ENCODE data around the gene OR4N5. TPM values are rescaled to one million over a fixed set of nuclear protein-coding genes. Genes with fewer than 3 reads are reported as not detected.

OR4N5 gene
- total RNA-seq (2022; extraction: Qiagen RNA extraction), result not detected in 5 replicates

DNA sequence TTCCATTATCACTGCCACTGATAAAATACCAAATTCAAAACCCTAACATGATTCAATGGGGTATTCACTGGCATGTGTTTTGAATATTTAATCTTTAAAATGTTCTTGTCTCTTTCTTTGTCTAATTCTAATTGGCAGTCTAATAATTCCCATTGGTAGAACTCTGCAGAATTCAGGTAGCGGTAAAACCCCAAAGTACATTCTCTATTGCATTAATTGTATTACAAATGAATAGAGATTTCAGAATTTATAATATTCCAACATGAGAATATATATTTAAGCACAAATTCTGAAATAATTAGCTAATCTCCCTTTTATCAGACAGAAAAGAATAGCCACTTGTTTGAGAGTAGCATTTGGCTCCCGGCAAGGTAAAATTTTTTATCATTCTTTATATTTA is at the start of gene OR4N5:
Gene OR4N5 (plus strand): TSS at position 301 of the 400 bp plus-strand sequence. CDS start 4,916 bp downstream, outside the sequence.

DNA sequence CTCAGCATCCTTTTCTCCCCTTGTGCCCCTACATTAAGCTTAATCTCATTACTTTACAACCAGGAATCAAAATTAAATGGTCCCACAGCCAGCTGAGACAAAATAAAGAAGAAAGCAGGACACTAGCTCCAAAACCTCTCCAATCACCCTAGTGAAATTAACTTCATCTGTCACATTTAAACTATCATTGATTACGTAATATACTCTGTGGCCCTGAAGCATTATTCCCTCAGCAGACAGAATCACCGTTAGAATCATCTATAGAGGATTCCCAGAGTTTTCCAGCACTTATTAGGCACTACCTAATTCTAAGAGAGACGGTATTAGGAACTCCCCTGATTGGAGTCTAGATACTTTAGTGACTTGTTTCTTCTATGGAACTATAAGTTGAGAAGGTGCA is 28.2 kb upstream of the OR4N5 start, which contains the start of gene OR4K17:
Gene OR4K17 (plus strand): TSS at position 302 of the 400 bp plus-strand sequence. CDS start 6,761 bp downstream, outside the sequence.

DNA sequence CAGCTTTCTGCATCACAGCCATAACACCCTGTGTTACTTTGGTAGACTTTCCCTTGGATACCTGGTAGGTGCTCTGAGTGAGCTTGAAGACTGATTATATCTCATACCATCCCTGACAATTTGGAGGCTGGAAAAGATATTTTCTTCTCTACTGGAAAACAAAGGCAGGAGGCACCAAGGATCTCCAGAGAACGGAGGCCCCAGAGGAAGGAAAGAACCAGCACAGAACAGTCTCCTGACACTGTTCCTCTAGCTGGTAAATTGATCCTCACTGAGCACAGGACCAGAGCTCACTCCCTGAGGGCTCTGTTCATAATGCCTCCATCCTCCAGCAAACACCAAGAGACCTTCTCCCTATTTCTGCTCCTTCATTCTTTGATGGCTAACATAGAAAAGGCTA is 52.0 kb downstream of the OR4N5 start, which contains the start of gene OR11G2:
Gene OR11G2 (plus strand): TSS at position 301 of the 400 bp plus-strand sequence. CDS start 6,542 bp downstream, outside the sequence.

Other genes starting within 250 kb of the OR4N5 start
- not detected in 5 replicates for gene OR4K5, start 218.2 kb upstream of the OR4N5 start, total RNA-seq (2022; extraction: Qiagen RNA extraction)
- not detected in 5 replicates for gene OR4K1, start 207.9 kb upstream of the OR4N5 start, total RNA-seq (2022; extraction: Qiagen RNA extraction)
- not detected in 5 replicates for gene OR4K15, start 163.2 kb upstream of the OR4N5 start, total RNA-seq (2022; extraction: Qiagen RNA extraction)
- not detected in 5 replicates for gene OR4Q2, start 136.7 kb upstream of the OR4N5 start, total RNA-seq (2022; extraction: Qiagen RNA extraction)
- gene OR4K14, start 119.5 kb upstream of the OR4N5 start, total RNA-seq (2022; extraction: Qiagen RNA extraction), result not detected in 5 replicates
- gene OR4K13, start 102.8 kb upstream of the OR4N5 start, total RNA-seq (2022; extraction: Qiagen RNA extraction), result not detected in 5 replicates
- not detected in 5 replicates for gene OR4L1, start 78.8 kb upstream of the OR4N5 start, total RNA-seq (2022; extraction: Qiagen RNA extraction)
- not detected in 5 replicates for gene OR4K17, start 28.1 kb upstream of the OR4N5 start, total RNA-seq (2022; extraction: Qiagen RNA extraction)
- gene OR11G2, start 52.1 kb downstream of the OR4N5 start, total RNA-seq (2022; extraction: Qiagen RNA extraction), result not detected in 5 replicates
- not detected in 5 replicates for gene OR11H6, start 84.9 kb downstream of the OR4N5 start, total RNA-seq (2022; extraction: Qiagen RNA extraction)
- gene OR11H7, start 90.2 kb downstream of the OR4N5 start, total RNA-seq (2022; extraction: Qiagen RNA extraction), result not detected in 5 replicates
- not detected in 5 replicates for gene OR11H4, start 100.5 kb downstream of the OR4N5 start, total RNA-seq (2022; extraction: Qiagen RNA extraction)
- 17.3 to 27.1 TPM (median 18.5 TPM) in 5 replicates for gene TTC5, start 167.1 kb downstream of the OR4N5 start, total RNA-seq (2022; extraction: Qiagen RNA extraction)
- gene CCNB1IP1, start 194.5 kb downstream of the OR4N5 start, total RNA-seq (2022; extraction: Qiagen RNA extraction), result 37.7 to 46.5 TPM (median 39.4 TPM) in 5 replicates
- gene PARP2, start 204.8 kb downstream of the OR4N5 start, total RNA-seq (2022; extraction: Qiagen RNA extraction), result 17.3 to 24.3 TPM (median 18.7 TPM) in 5 replicates